ENCODE data around the gene MYH10.

MYH10 gene

GRCh38 chr17:8537734-8538133, 92.8 kb downstream of the MYH10 start:
- H3K36me3 ChIP-seq (replicated peaks; ENCODE audit: insufficient read depth, low read length), result no peaks in the 10 kb centered on the region
- no peaks in the 10 kb centered on the region for H3K4me1 ChIP-seq (ENCODE audit: low read length)
- no peaks in the 10 kb centered on the region for H3K27me3 ChIP-seq (replicated peaks; ENCODE audit: insufficient read depth, low read length)
- no peaks in the 10 kb centered on the region for H3K79me2 ChIP-seq (ENCODE audit: low read length)
- no peaks in the 10 kb centered on the region for H3K9me3 ChIP-seq (replicated peaks; ENCODE audit: insufficient read depth, low read length)
- no peak overlapping the region for H3K4me2 ChIP-seq (ENCODE audit: low read depth, low read length)
- H2AFZ ChIP-seq (ENCODE audit: low read length), result no peak overlapping the region
- H4K20me1 ChIP-seq (ENCODE audit: insufficient read depth, low read length), result no peaks in the 10 kb centered on the region
- H3F3A ChIP-seq (ENCODE audit: insufficient read depth, low read length), result no peaks in the 10 kb centered on the region
- no peak overlapping the region for H3K4me3 ChIP-seq (ENCODE audit: low read length)
- no peak for DNase-seq
- no peak for TF ChIP-seq EZH2phosphoT487 (IDR thresholded peaks at IDR 0.05; ENCODE audit: low read length)
- H3K9ac ChIP-seq (ENCODE audit: low read length), result no peak overlapping the region
- H3K27ac ChIP-seq (ENCODE audit: low read length), result no peak overlapping the region
- no peaks in the 10 kb centered on the region for H3K9me2 ChIP-seq (replicated peaks; ENCODE audit: insufficient read depth, low read length)

GRCh38 chr17:8534498-8535188, 95.9 kb downstream of the MYH10 start:
- no peak overlapping the region for H2AFZ ChIP-seq (ENCODE audit: low read length)
- H3K9me2 ChIP-seq (replicated peaks; ENCODE audit: insufficient read depth, low read length), result no peaks in the 10 kb centered on the region
- no peak overlapping the region for H3K27ac ChIP-seq (ENCODE audit: low read length)
- H3K4me1 ChIP-seq (ENCODE audit: low read length), result no peaks in the 10 kb centered on the region
- H3K27me3 ChIP-seq (replicated peaks; ENCODE audit: insufficient read depth, low read length), result no peaks in the 10 kb centered on the region
- no peaks in the 10 kb centered on the region for H3F3A ChIP-seq (ENCODE audit: insufficient read depth, low read length)
- H3K4me2 ChIP-seq (ENCODE audit: low read depth, low read length), result no peak overlapping the region
- no peak for DNase-seq
- TF ChIP-seq EZH2 (optimal IDR thresholded peaks at IDR 0.05; ENCODE audit: low read depth, low read length) (no peak), EZH2phosphoT487 (IDR thresholded peaks at IDR 0.05; ENCODE audit: low read length) (no peak), CTCF (IDR thresholded peaks at IDR 0.05; ENCODE audit: low read length) (no peak)
- H4K20me1 ChIP-seq (ENCODE audit: insufficient read depth, low read length), result no peaks in the 10 kb centered on the region
- H3K9ac ChIP-seq (ENCODE audit: low read length), result no peak overlapping the region
- no peaks in the 10 kb centered on the region for H3K79me2 ChIP-seq (ENCODE audit: low read length)
- H3K36me3 ChIP-seq (replicated peaks; ENCODE audit: insufficient read depth, low read length), result no peaks in the 10 kb centered on the region
- H3K4me3 ChIP-seq (ENCODE audit: low read length), result no peak overlapping the region
- H3K9me3 ChIP-seq (replicated peaks; ENCODE audit: insufficient read depth, low read length), result no peaks in the 10 kb centered on the region

GRCh38 chr17:8532021-8532420, 98.5 kb downstream of the MYH10 start:
- Histone ChIP-seq H3K9me3 (replicated peaks; ENCODE audit: insufficient read depth, low read length) (no peaks in the 10 kb centered on the region), H3K27me3 (replicated peaks; ENCODE audit: insufficient read depth, low read length) (no peaks in the 10 kb centered on the region), H3K4me3 (ENCODE audit: low read length) (no peak overlapping the region), H3K79me2 (ENCODE audit: low read length) (no peaks in the 10 kb centered on the region), H2AFZ (ENCODE audit: low read length) (no peak overlapping the region), H4K20me1 (ENCODE audit: insufficient read depth, low read length) (no peaks in the 10 kb centered on the region), H3K9ac (ENCODE audit: low read length) (no peak overlapping the region), H3K36me3 (replicated peaks; ENCODE audit: insufficient read depth, low read length) (no peaks in the 10 kb centered on the region), H3K27ac (ENCODE audit: low read length) (no peak overlapping the region), H3K9me2 (replicated peaks; ENCODE audit: insufficient read depth, low read length) (no peaks in the 10 kb centered on the region), H3K4me2 (ENCODE audit: low read depth, low read length) (no peak overlapping the region), H3F3A (ENCODE audit: insufficient read depth, low read length) (no peaks in the 10 kb centered on the region), H3K4me1 (ENCODE audit: low read length) (no peaks in the 10 kb centered on the region)
- no peak for TF ChIP-seq EZH2phosphoT487 (IDR thresholded peaks at IDR 0.05; ENCODE audit: low read length)
- TF ChIP-seq CTCF (IDR thresholded peaks at IDR 0.05; ENCODE audit: low read length), result no peak
- TF ChIP-seq EZH2 (optimal IDR thresholded peaks at IDR 0.05; ENCODE audit: low read depth, low read length), result no peak
- DNase-seq, result no peak

GRCh38 chr17:8522577-8522976, 107.9 kb downstream of the MYH10 start:
- H3K4me1 ChIP-seq (ENCODE audit: low read length), result no peaks in the 10 kb centered on the region
- H3K27me3 ChIP-seq (replicated peaks; ENCODE audit: insufficient read depth, low read length), result no peaks in the 10 kb centered on the region
- TF ChIP-seq EZH2phosphoT487 (IDR thresholded peaks at IDR 0.05; ENCODE audit: low read length) (no peak), CTCF (IDR thresholded peaks at IDR 0.05; ENCODE audit: low read length) (no peak), EZH2 (optimal IDR thresholded peaks at IDR 0.05; ENCODE audit: low read depth, low read length) (no peak)
- no peak overlapping the region for H3K4me2 ChIP-seq (ENCODE audit: low read depth, low read length)
- no peak overlapping the region for H2AFZ ChIP-seq (ENCODE audit: low read length)
- H3K27ac ChIP-seq (ENCODE audit: low read length), result no peak overlapping the region
- H3K36me3 ChIP-seq (replicated peaks; ENCODE audit: insufficient read depth, low read length), result no peaks in the 10 kb centered on the region; the same call in 1 of the 2 replicates
- no peak overlapping the region for H3K4me3 ChIP-seq (ENCODE audit: low read length)
- DNase-seq, result no peak
- H3K79me2 ChIP-seq (ENCODE audit: low read length), result no peaks in the 10 kb centered on the region
- H3K9me2 ChIP-seq (replicated peaks; ENCODE audit: insufficient read depth, low read length), result no peaks in the 10 kb centered on the region
- no peaks in the 10 kb centered on the region for H4K20me1 ChIP-seq (ENCODE audit: insufficient read depth, low read length)
- H3K9me3 ChIP-seq (replicated peaks; ENCODE audit: insufficient read depth, low read length), result no peaks in the 10 kb centered on the region
- H3K9ac ChIP-seq (ENCODE audit: low read length), result no peak overlapping the region
- H3F3A ChIP-seq (ENCODE audit: insufficient read depth, low read length), result no peaks in the 10 kb centered on the region

All from MM.1S (cell line).